AG10803 (cell line): ENCODE measurements around the gene MORN1.
A peak's percentile ranks its signal among the peaks of the same experiment; 100 is the strongest.

Experiments
- DNase-seq: peaks from one replicate; pipeline ENCODE4 v3.0.0; 2010; ENCODE audit warnings: low read depth
- H3K4me3 ChIP-seq: 2 replicates; pipeline ENCODE4 v1.5.1; 2011; ENCODE audit warnings: mild to moderate bottlenecking, low read length, control low read depth
- CTCF ChIP-seq: conservative IDR thresholded peaks from 2 replicates; pipeline ENCODE4 v1.5.1; 2011; ENCODE audit warnings: mild to moderate bottlenecking, low read length, control low read depth, inconsistent platforms

MORN1 gene

GRCh38 chr1:2348346-2349325 lies 42.7 kb downstream of the MORN1 start:
- H3K4me3 ChIP-seq: no peak overlapping the region
- DNase-seq: no peak
- no peak for TF ChIP-seq CTCF

GRCh38 chr1:2347896-2348295 lies 43.5 kb downstream of the MORN1 start:
- no peak overlapping the region for H3K4me3 ChIP-seq
- DNase-seq: no peak
- no peak for TF ChIP-seq CTCF

- no peak for DNase-seq
- no peak for TF ChIP-seq CTCF
- no peak overlapping the region for H3K4me3 ChIP-seq
Measured at GRCh38 chr1:2347409-2347785, 44.0 kb downstream of the MORN1 start.

GRCh38 chr1:2346691-2347408 lies 44.5 kb downstream of the MORN1 start:
- no peak for DNase-seq
- no peak overlapping the region for H3K4me3 ChIP-seq
- TF ChIP-seq CTCF: no peak

- peak; percentile 16 for DNase-seq
- no peak overlapping the region for H3K4me3 ChIP-seq
- no peak for TF ChIP-seq CTCF
Measured at GRCh38 chr1:2345297-2346075, 45.9 kb downstream of the MORN1 start.

- DNase-seq: no peak
- TF ChIP-seq CTCF: no peak
- no peak overlapping the region for H3K4me3 ChIP-seq
Measured at GRCh38 chr1:2344744-2345296, 46.5 kb downstream of the MORN1 start.
